IMR-90 (cell line): ENCODE results near the gene GPRC5D. TPM values are rescaled to one million over a fixed set of nuclear protein-coding genes. Genes with fewer than 3 reads are reported as not detected.

ENCODE experiments used
- ATAC-seq: fragments of 200-7000 bp; cut with Tn5 transposase; 2 replicates; pipeline ENCODE4 v1.9.1; 2020; ENCODE audit warnings: low read depth, mild to moderate bottlenecking, moderate library complexity
- BruUV-seq: library from RNA; stranded (reverse); fragments of 400-500 nt; replicated peaks from 2 replicates; lab custom pipeline; 2021; lab: Mats Ljungman, UMichigan
- CTCF ChIA-PET: fragments of 300-600 bp; formaldehyde crosslinking; extraction: SDS; loops from one replicate; lab custom pipeline; 2021; ENCODE audit warnings: antibody characterized with exemption; lab: Yijun Ruan, JAX
- POLR2A ChIA-PET: fragments of 300-600 bp; sonication (Branson Sonifier 250); formaldehyde crosslinking; loops from one replicate; lab custom pipeline; 2022; ENCODE audit warnings: antibody characterized with exemption; ENCODE audit not compliant: unreplicated experiment; lab: Charles Lee
- DNase-seq: peaks from one replicate; pipeline ENCODE4 v3.0.0; 2013
- H2AFZ ChIP-seq: replicated peaks from 2 replicates; pipeline ENCODE3; 2013; ENCODE audit warnings: low read length, mild to moderate bottlenecking; ENCODE audit not compliant: poor library complexity
- H2AK5ac ChIP-seq: 2 replicates; pipeline ENCODE4 v1.6.1; 2013; ENCODE audit warnings: low read depth, low read length, inconsistent platforms
- H2AK9ac ChIP-seq: replicated peaks from 2 replicates; pipeline ENCODE3; 2013; ENCODE audit warnings: mild to moderate bottlenecking, low read depth, low read length, moderate library complexity; ENCODE audit not compliant: poor library complexity
- H2BK120ac ChIP-seq: 2 replicates; pipeline ENCODE4 v1.6.1; 2013; ENCODE audit warnings: low read depth, low read length, inconsistent platforms
- H2BK15ac ChIP-seq: 3 replicates; pipeline ENCODE4 v1.6.1; 2013; ENCODE audit warnings: low read depth, low read length, inconsistent platforms
- H2BK20ac ChIP-seq: 2 replicates; pipeline ENCODE4 v1.6.1; 2013; ENCODE audit warnings: low read depth, mild to moderate bottlenecking, inconsistent platforms, low read length, moderate library complexity
- H2BK5ac ChIP-seq: 2 replicates; pipeline ENCODE4 v1.6.1; 2013; ENCODE audit warnings: mild to moderate bottlenecking, low read depth, low read length, inconsistent platforms; ENCODE audit not compliant: poor library complexity, severe bottlenecking
- H3K14ac ChIP-seq: replicated peaks from 2 replicates; pipeline ENCODE4 v1.6.1; 2013; ENCODE audit warnings: low read depth, low read length, inconsistent platforms
- H3K18ac ChIP-seq: 2 replicates; pipeline ENCODE4 v1.6.1; 2013; ENCODE audit warnings: low read depth, low read length, control low read depth
- H3K23ac ChIP-seq: 2 replicates; pipeline ENCODE4 v1.6.1; 2013; ENCODE audit warnings: low read depth, low read length, inconsistent platforms
- H3K27ac ChIP-seq: 2 replicates; pipeline ENCODE4 v1.5.1; 2013; ENCODE audit warnings: mild to moderate bottlenecking, control low read depth, low read length; ENCODE audit not compliant: insufficient read depth
- H3K27me3 ChIP-seq: 2 replicates; pipeline ENCODE4 v1.6.1; 2013; ENCODE audit warnings: low read length; ENCODE audit not compliant: control insufficient read depth, insufficient read depth
- H3K36me3 ChIP-seq: 2 replicates; pipeline ENCODE4 v1.6.1; 2013; ENCODE audit warnings: low read length, mixed read lengths; ENCODE audit not compliant: control insufficient read depth, insufficient read depth
- H3K4ac ChIP-seq: 2 replicates; pipeline ENCODE4 v1.6.1; 2013; ENCODE audit warnings: low read depth, low read length, inconsistent platforms
- H3K4me1 ChIP-seq: 2 replicates; pipeline ENCODE4 v1.6.1; 2013; ENCODE audit warnings: low read length, mixed read lengths; ENCODE audit not compliant: control insufficient read depth, insufficient read depth
- H3K4me2 ChIP-seq: 2 replicates; pipeline ENCODE4 v1.6.1; 2013; ENCODE audit warnings: low read depth, mild to moderate bottlenecking, control low read depth, low read length, moderate library complexity
- H3K4me3 ChIP-seq: 2 replicates; pipeline ENCODE4 v1.5.1; 2013; ENCODE audit warnings: low read depth, mild to moderate bottlenecking, control low read depth, low read length, moderate library complexity; ENCODE audit not compliant: insufficient read depth
- H3K56ac ChIP-seq: 2 replicates; pipeline ENCODE4 v1.6.1; 2013; ENCODE audit warnings: low read length, inconsistent platforms; ENCODE audit not compliant: insufficient read depth; ENCODE audit errors: extremely low read depth
- H3K79me1 ChIP-seq, 2 experiments: 2 replicates each; pipeline ENCODE4 v1.6.1; 2013; ENCODE audit warnings: low read length in 2 of 2, inconsistent platforms in 1 of 2, low read depth in 1 of 2
- H3K9ac ChIP-seq: 2 replicates; pipeline ENCODE4 v1.6.1; 2013; ENCODE audit warnings: low read depth, low read length, control low read depth
- H3K9me1 ChIP-seq: 2 replicates; pipeline ENCODE4 v1.6.1; 2013; ENCODE audit warnings: low read length, inconsistent platforms; ENCODE audit not compliant: insufficient read depth
- H3K9me3 ChIP-seq: 2 replicates; pipeline ENCODE4 v1.6.1; 2013; ENCODE audit warnings: low read length; ENCODE audit not compliant: control insufficient read depth, insufficient read depth
- H4K20me1 ChIP-seq: 2 replicates; pipeline ENCODE4 v1.6.1; 2013; ENCODE audit warnings: low read length, inconsistent platforms; ENCODE audit not compliant: insufficient read depth
- H4K5ac ChIP-seq: 2 replicates; pipeline ENCODE4 v1.6.1; 2013; ENCODE audit warnings: mild to moderate bottlenecking, low read depth, low read length, control low read depth
- H4K8ac ChIP-seq, 2 experiments: 2 replicates each; pipeline ENCODE4 v1.6.1; 2013; ENCODE audit warnings: low read depth in 2 of 2, low read length in 2 of 2, control low read depth in 1 of 2, inconsistent platforms in 1 of 2
- H4K91ac ChIP-seq: 2 replicates; pipeline ENCODE4 v1.6.1; 2013; ENCODE audit warnings: low read depth, low read length, inconsistent platforms; ENCODE audit not compliant: insufficient read depth
- BHLHE40 ChIP-seq: fragments of 150-350 bp; IDR thresholded peaks from 2 replicates; pipeline ENCODE4 v1.6.1; 2016; ENCODE audit warnings: mild to moderate bottlenecking, low read depth, low read length
- CEBPB ChIP-seq: IDR thresholded peaks from 2 replicates; pipeline ENCODE4 v1.6.1; 2012; ENCODE audit warnings: low read depth, low read length, improper control_type of control experiment
- MAZ ChIP-seq: IDR thresholded peaks from 2 replicates; pipeline ENCODE4 v1.6.1; 2012; ENCODE audit warnings: low read depth, mild to moderate bottlenecking, low read length, improper control_type of control experiment, moderate library complexity, borderline replicate concordance
- POLR2A ChIP-seq: IDR thresholded peaks from 2 replicates; pipeline ENCODE4 v1.6.1; 2012; ENCODE audit warnings: mild to moderate bottlenecking, low read depth, low read length
- RAD21 ChIP-seq: IDR thresholded peaks from 2 replicates; pipeline ENCODE4 v1.6.1; 2012; ENCODE audit warnings: low read length, improper control_type of control experiment
- RCOR1 ChIP-seq: IDR thresholded peaks from 2 replicates; pipeline ENCODE4 v1.6.1; 2012; ENCODE audit warnings: mild to moderate bottlenecking, low read length, improper control_type of control experiment; ENCODE audit not compliant: insufficient replicate concordance
- RFX5 ChIP-seq: IDR thresholded peaks from 2 replicates; pipeline ENCODE4 v1.8.0; 2012; ENCODE audit warnings: low read depth, mild to moderate bottlenecking, low read length, moderate library complexity
- SMC3 ChIP-seq: fragments of 150-350 bp; IDR thresholded peaks from 2 replicates; pipeline ENCODE4 v1.6.1; 2016; ENCODE audit warnings: low read depth, mild to moderate bottlenecking, antibody characterized with exemption, low read length, moderate library complexity
- WGBS, 2 experiments: methylation state at CpG; one replicate each; pipeline versions ENCODE4 v1.1.5 to v1.1.7; 2013; ENCODE audit warnings: missing lambda C conversion rate in 2 of 2; ENCODE audit not compliant: insufficient read length in 1 of 2; ENCODE audit errors: extremely low coverage in 2 of 2; 5-methylcytosine and 5-hydroxymethylcytosine counted together
- dilution Hi-C: fragments of 300-500 bp; cut with HindIII; formaldehyde crosslinking; loops from one replicate; pipeline ENCODE4 v1.14.3; 2018; ENCODE audit warnings: low sequenced_read_pairs; ENCODE audit not compliant: unreplicated experiment
- in situ Hi-C: fragments of 300-500 bp; cut with MboI; formaldehyde crosslinking; loops from 3 replicates; pipeline ENCODE4 v1.14.3; 2019; ENCODE audit warnings: low sequenced_read_pairs, inconsistent platforms, mixed read lengths
- intact Hi-C: fragments of 100-400 bp; cut with micrococcal nuclease; formaldehyde crosslinking; loops from 2 replicates; pipeline ENCODE4 v1.10.0; 2022
- polyA plus RNA-seq, 3 experiments: library from polyadenylated mRNA; depleted of rRNA; stranded (reverse); fragments of >200 nt; gene quantifications; 2 replicates each; pipeline ENCODE4 v1.2.3, GENCODE V29; 2012; ENCODE audit warnings: low replicate concordance in 1 of 3
- total RNA-seq: library from RNA; depleted of rRNA; stranded (reverse); fragments of >200 nt; gene quantifications from 2 replicates; pipeline ENCODE4 v1.2.3, GENCODE V29; 2012
- TF ChIP-seq, protein P1 (sequence below): fragments of 150-350 bp; IDR thresholded peaks from 2 replicates; pipeline ENCODE4 v1.6.1; 2017; ENCODE audit warnings: mild to moderate bottlenecking, antibody characterized with exemption, low read length, low read depth
- TF ChIP-seq, protein P2 (sequence below): fragments of 150-350 bp; IDR thresholded peaks from 2 replicates; pipeline ENCODE4 v1.6.1; 2016; ENCODE audit warnings: low read depth, mild to moderate bottlenecking, low read length, moderate library complexity, borderline replicate concordance

Gene GPRC5D
- total and polyA plus RNA-seq, 2 of the 4 experiments (the other 2 are of a cell fraction), result not detected

DNA sequence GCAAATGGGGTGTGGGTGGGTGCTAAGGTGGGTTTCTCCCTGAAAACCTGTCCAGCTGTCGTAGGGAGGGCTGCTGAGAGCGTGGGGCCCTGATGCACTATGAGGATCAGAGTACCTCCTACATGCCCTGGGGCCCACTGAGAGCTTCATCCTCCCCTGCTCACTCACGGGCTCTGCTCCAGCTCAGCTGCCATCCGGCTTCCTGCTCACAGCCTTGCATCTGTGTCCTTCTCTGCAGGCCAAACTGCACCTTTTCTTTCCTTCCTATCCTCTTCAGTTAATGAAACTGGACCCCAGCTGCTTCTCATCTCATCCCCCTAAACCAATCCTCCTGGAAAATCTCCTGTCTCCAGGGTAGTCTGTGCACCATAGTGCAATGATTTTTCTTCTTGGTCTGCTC lies 22.2 kb upstream of the GPRC5D start:
- dilution Hi-C loops (no loop called here), intact Hi-C loops (no loop called here), in situ Hi-C loops (no loop called here)
- Histone ChIP-seq H3K23ac (no peak overlapping the region), H3K14ac (no peak overlapping the region), H3K18ac (no peak overlapping the region), H3K9me1 (peaks cover 18% of the 10 kb centered on the region), H3K9ac (no peak overlapping the region), H3K4me3 (no peak overlapping the region), H3K4ac (no peak overlapping the region), H4K20me1 (peaks cover under 1% of the 10 kb centered on the region), H2AK9ac (no peak overlapping the region), H3K36me3 (peaks cover 30% of the 10 kb centered on the region), H4K5ac (no peak overlapping the region), H4K8ac (no peak overlapping the region), H2AFZ (no peak overlapping the region), H2AK5ac (no peak overlapping the region), H3K79me1 (peaks cover 22 to 41% of the 10 kb centered on the region in 2 experiments), H3K56ac (no peak overlapping the region), H2BK20ac (no peak overlapping the region), H4K91ac (no peak overlapping the region), H3K9me3 (peaks cover 3% of the 10 kb centered on the region; the same call in 1 of the 2 replicates), H3K4me2 (no peak overlapping the region), H2BK120ac (no peak overlapping the region), H2BK15ac (no peak overlapping the region), H3K4me1 (peaks cover 14% of the 10 kb centered on the region), H2BK5ac (no peak overlapping the region), H3K27me3 (no peaks in the 10 kb centered on the region), H3K27ac (no peak overlapping the region)
- 100% methylated on average over 1 of the region's 4 CpGs; no CpG with 5 or more reads in 1 of the 2 experiments for whole genome bisulfite sequencing, 2 experiments
- no peak for DNase-seq
- no peak for TF ChIP-seq SMC3
- no peak for TF ChIP-seq MAZ
- TF ChIP-seq, protein P1, sequence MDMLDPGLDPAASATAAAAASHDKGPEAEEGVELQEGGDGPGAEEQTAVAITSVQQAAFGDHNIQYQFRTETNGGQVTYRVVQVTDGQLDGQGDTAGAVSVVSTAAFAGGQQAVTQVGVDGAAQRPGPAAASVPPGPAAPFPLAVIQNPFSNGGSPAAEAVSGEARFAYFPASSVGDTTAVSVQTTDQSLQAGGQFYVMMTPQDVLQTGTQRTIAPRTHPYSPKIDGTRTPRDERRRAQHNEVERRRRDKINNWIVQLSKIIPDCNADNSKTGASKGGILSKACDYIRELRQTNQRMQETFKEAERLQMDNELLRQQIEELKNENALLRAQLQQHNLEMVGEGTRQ, result no peak
- TF ChIP-seq, protein P2, sequence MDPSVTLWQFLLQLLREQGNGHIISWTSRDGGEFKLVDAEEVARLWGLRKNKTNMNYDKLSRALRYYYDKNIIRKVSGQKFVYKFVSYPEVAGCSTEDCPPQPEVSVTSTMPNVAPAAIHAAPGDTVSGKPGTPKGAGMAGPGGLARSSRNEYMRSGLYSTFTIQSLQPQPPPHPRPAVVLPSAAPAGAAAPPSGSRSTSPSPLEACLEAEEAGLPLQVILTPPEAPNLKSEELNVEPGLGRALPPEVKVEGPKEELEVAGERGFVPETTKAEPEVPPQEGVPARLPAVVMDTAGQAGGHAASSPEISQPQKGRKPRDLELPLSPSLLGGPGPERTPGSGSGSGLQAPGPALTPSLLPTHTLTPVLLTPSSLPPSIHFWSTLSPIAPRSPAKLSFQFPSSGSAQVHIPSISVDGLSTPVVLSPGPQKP, result no peak
- no peak for TF ChIP-seq RCOR1
- no peak for TF ChIP-seq CEBPB
- TF ChIP-seq RAD21, result no peak
- no peak for TF ChIP-seq POLR2A
- TF ChIP-seq BHLHE40, result no peak
- TF ChIP-seq RFX5, result no peak
- no TSS peak for BruUV-seq
- ChIA-PET CTCF (no interaction called here), POLR2A (no interaction called here)
- ATAC-seq, result no peak
